GM12873 (cell line): ENCODE results near the gene DKK3.

ENCODE experiments used
- CTCF ChIP-seq: IDR thresholded peaks from 2 replicates; pipeline ENCODE4 v1.5.1; 2012; ENCODE audit warnings: low read depth, mild to moderate bottlenecking, moderate library complexity, low read length, control low read depth; ENCODE audit not compliant: insufficient read depth; ENCODE audit errors: missing control alignments

Gene DKK3

GRCh38 chr11:12043221-12043620 lies 34.8 kb upstream of the DKK3 start:
- no peak for TF ChIP-seq CTCF

- no peak for TF ChIP-seq CTCF
Measured at GRCh38 chr11:12042215-12042676, 33.8 kb upstream of the DKK3 start.

- no peak for TF ChIP-seq CTCF
Measured at GRCh38 chr11:12032968-12033367, 24.5 kb upstream of the DKK3 start.

- no peak for TF ChIP-seq CTCF
Measured at GRCh38 chr11:12031856-12032544, 23.6 kb upstream of the DKK3 start.

DNA sequence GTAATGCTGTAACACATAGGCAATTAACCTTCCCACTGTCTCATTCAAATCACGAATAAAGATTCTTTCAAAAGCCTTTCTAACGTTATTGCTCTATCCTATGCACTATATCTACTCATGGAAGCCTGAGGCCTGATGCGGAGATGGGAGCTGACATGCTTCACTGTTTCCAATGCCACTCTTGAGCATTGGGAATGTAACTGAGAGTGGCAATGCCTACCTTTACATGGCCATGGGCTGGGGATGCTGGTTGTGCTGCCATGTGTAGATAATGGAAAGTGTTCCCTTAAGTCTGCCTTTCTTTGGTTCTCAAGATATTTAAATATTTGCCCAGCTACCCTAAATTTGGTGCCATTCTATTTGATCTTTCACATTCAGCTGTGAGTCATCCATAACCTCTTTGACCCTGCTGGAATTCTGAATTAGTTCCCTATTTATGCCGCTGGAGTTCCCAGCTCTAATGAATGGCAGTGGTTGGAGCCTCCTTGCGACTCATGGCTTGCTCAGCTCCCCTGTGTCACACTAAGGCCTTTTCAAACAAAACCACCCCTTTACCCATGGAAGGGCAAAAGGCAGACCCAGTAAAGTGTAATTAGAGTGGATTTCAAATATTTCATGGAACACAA lies 21.4 kb upstream of the DKK3 start:
- TF ChIP-seq CTCF = no peak

GRCh38 chr11:12029119-12029518 lies 20.7 kb upstream of the DKK3 start:
- TF ChIP-seq CTCF = no peak

DNA sequence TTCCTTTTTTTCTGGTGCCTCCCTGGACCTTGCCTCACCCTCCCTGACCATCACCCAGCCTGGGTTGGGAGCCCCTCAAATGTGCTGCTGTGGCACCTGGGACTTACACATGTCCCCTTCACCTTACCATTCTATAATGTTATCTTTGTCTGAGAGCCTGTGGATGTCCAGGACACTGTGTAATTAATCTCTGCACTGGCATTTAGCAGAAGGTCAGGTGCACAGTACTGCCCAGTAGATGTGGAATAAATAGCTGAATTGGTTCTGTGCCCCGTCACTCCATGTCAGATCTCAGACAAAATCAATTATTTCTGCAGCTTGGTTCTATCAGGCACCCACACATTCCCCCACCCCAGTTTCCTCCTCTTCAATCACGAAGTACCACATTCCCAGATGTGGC lies 19.9 kb upstream of the DKK3 start:
- TF ChIP-seq CTCF = no peak
